GM21737 (cell line): ENCODE measurements around the gene CTRB2.

Experiments used
- ATAC-seq: cut with Tn5 transposase; IDR thresholded peaks from one replicate; pipeline ENCODE4 v1.9.1; 2021; ENCODE audit warnings: mild to moderate bottlenecking, moderate library complexity; ENCODE audit not compliant: unreplicated experiment

CTRB2 gene

DNA sequence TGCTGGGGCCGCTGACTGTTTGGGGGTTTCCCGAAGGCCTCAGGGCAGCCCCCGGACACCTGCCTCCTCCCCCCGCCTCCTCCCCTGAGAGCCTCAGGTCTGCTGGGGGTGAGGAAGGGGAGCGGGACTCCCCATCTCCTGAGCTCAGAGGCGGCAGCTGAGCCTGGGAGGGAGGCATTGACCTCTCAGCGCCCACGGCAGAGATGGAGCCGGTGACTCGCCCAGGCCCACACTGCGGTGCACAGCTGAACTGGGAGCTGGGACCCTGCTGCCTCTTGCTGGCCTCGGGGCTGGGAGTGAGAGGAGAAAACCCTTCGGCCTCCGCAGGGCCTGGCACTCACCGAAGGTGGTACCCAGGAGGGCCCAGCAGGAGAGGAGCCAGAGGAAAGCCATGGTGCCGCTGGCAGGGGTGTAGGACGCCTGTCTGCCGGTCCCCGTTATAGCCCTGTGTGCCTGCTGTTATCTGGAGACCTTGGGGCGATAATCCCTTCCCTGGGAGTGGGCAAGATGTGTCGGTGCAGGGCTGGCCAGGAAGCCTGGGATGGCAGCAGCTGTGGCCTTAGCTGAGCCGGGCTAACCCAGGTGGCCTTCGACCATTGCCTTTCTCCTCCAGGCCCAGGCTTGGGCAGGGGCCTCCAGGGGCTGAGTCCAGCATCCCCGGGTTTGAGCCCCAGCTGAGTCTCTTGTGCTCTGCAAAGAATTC is at the start of gene CTRB2:
TSS of gene CTRB2 (minus strand) at position 413 of the 703 bp plus-strand sequence. CDS start at position 393, 20 bp downstream.
- no peak for ATAC-seq

DNA sequence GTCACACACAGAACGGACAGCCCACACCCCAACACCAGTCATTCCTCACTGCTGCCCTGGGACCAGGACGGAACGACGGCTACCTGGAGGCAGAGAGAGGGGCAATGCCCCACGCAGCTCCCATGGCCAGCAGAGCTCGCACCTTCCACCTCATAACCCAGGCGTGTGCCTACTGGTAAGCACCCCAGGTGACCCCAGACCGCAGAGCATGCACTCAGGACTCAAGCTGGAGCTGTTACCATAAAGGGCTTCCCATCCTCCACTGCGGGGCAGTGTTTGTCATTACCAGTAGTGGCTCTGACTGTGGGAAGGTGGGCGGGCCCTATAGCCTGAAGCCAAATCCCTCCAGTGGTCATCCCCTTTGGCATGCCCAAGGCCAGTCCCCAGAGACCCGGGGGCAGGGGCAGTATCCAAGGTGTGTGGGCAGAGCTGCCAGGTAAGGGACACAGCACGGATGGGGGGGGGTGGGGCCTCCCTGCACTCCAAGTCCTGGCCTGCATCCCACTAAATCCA is 49.2 kb upstream of the CTRB2 start:
- ATAC-seq: no peak

GRCh38 chr16:75254359-75254837 is 47.4 kb upstream of the CTRB2 start:
- no peak for ATAC-seq

GRCh38 chr16:75252946-75253911 is 46.3 kb upstream of the CTRB2 start:
- ATAC-seq: no peak

GRCh38 chr16:75252049-75252864 is 45.3 kb upstream of the CTRB2 start:
- no peak for ATAC-seq

- peak; percentile 70 for ATAC-seq
These were observed 44.5 kb upstream of the CTRB2 start, which contains the start of gene BCAR1 for GRCh38 chr16:75251280-75252048. Gene BCAR1 (minus strand): TSS chr16:75251624. CDS start chr16:75251482, 142 bp downstream.

GRCh38 chr16:75250809-75251279 is 43.9 kb upstream of the CTRB2 start:
- ATAC-seq: peak; percentile 41

- no peak for ATAC-seq
These were observed 43.3 kb upstream of the CTRB2 start for GRCh38 chr16:75250089-75250808.

- ATAC-seq: no peak
These were observed 42.5 kb upstream of the CTRB2 start for GRCh38 chr16:75249441-75249840.

GRCh38 chr16:75248536-75249380 is 41.8 kb upstream of the CTRB2 start:
- ATAC-seq: no peak

- ATAC-seq: no peak
These were observed 41.2 kb upstream of the CTRB2 start for GRCh38 chr16:75248142-75248535.

- ATAC-seq: no peak
These were observed 40.3 kb upstream of the CTRB2 start for GRCh38 chr16:75247249-75247648.

DNA sequence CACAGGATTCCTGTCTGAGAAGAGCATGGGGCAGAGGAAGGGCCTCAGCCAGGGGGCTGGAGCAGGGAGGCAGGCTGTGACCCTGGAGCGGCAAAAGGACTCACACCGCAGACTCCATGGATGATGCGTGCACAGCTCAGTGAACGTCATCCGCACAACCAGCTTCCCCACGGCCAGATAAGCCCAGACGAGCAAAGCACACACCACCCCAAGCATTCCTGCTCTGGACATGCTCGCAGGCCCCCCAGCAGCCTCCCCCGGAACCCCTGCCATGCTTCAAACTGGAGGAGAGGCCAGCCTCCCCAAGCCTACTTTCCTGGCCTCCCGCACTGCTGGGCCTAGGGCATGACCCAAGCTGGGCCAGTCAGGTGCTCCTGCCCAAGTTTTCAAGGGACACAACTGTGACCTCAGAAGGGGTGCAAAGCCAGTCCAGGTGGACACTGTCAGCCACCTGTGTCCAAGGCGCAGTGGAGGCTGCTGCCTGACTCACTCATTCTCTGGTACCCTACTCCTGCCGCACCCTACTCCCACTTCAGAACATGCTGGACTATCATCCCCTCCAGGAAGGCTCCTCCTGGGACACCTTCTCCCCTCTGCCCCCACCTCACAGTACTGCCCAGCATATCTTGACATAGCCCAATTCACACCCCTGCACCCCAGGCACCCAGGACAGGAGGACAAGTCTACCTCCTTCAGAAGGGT is 39.7 kb upstream of the CTRB2 start:
- no peak for ATAC-seq

DNA sequence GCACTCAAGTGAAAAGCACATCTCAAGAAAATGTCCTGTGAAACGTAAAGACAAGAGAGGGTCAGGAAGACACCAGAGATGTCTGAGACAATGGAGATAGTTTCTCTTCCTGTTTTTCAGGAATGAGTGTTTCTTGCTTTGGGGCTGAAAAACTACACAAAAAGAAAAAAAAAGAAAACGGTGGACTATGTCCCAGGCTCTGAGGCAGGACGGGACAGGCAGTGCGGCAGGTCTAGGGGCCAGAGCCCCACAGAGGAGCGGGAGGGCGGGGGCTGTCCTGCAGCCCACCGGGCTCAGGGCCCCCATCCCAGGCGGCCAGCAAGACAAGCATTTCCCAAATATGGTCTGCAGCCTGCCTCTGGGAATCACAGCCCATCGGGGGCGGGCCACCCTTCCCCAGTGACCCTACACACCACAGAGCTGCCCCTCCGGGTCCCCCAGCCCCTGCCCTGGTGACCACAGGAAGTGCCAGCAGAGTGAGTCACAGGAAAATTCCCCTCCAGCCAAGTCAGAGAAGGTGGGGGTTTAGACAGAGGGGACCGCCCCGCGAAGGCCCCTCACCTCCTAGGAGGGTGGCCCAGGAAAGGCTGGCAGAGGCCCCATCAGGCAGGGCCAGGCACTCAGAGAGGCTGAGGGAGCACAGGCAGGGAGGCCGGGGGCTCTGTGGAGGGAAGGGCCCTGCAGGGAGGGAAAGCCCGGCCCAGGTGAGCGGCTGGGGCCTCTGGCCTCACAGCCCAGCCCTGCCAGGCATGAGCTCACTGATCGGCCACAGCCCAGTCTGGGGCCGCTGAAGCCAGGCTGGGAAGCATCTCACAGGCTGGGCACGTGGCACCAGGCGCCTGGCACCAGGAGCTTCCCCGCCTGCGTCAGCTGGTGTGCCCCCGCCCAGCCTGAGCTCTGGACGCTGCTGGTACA is 38.1 kb upstream of the CTRB2 start:
- ATAC-seq: no peak

DNA sequence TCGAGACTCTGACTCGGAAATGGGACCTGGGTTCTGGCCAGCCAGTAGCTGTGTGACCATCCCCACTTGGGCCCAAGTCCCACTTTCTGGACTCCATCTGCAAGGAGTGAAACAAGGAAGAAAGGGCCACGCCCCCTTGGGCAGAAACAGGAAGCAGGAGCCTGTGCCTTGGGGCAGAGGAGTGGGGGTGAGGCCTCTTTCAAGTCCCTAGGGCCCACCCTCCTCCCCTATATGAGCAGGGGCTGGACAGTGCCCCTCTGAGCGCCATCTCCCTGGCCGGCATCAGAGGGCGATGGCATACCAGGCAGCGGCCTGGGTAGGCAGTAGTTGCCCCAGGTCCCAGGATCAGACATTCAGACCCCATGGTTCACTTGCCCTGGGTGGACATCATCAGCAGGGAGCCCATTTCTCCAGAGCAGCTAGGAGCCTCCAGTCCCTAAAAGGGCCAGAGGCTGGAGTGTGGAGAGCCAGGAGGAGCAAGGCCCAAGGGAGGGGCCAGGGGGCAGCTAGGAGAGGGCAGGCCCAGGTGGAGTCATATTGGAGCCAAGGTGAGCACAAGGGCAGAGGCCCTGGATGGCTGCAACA is 37.4 kb upstream of the CTRB2 start:
- no peak for ATAC-seq

DNA sequence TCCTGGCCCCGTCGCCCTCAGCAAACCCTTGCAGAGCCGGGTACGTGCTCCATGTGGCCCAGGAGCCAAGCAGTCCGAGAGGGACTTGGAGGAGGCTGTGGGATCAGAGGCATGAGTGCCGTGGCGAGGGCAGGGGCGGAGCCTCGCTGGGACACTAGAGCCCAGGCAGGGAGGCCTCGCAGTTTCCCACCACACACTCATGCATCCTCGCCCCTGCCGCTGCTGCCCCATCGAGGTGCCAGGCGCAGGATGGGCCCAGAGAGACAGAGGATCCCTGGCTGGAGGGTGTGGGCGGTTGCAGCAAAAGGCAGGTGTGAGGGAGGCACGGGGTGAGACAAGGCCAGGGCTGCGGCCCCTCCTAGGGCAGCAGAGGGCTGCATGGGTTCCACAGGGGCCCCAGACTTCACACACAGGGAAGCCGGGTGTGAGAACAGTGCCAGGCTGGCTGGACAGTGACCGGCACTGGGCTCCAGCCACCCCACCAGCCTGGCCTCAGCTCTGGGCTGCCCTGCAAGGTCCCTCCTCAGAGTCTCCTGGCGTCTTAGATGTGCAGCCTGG is 36.8 kb upstream of the CTRB2 start:
- no peak for ATAC-seq
